Neural cell (in vitro differentiated cells): ENCODE results near the gene LHX4. TPM values are rescaled to one million over a fixed set of nuclear protein-coding genes. Genes with fewer than 3 reads are reported as not detected.
A peak's percentile ranks its signal among the peaks of the same experiment; 100 is the strongest.

ENCODE experiments used
- H2AFZ ChIP-seq: fragments of 200-600, 300-800 bp; sonication (generic), shearing (Covaris generic); 2 replicates; pipeline ENCODE4 v1.6.0; 2014; ENCODE audit warnings: low read depth, mild to moderate bottlenecking, antibody characterized with exemption, low read length, moderate library complexity
- H3F3A ChIP-seq: fragments of 200-600 bp; shearing (Covaris generic); 2 replicates; pipeline ENCODE4 v1.6.1; 2016; ENCODE audit warnings: mild to moderate bottlenecking, moderate library complexity, mixed read lengths, antibody characterized with exemption, low read length; ENCODE audit not compliant: insufficient read depth, poor library complexity, severe bottlenecking
- H3K27ac ChIP-seq: fragments of 200-600, 300-800 bp; sonication (generic), shearing (Covaris generic); 2 replicates; pipeline ENCODE4 v1.5.1; 2014; ENCODE audit warnings: mild to moderate bottlenecking, low read length, moderate library complexity
- H3K27me3 ChIP-seq: fragments of 300-800, 200-600 bp; sonication (generic), shearing (Covaris generic); 2 replicates; pipeline ENCODE4 v1.6.0; 2014; ENCODE audit warnings: mild to moderate bottlenecking, low read depth, low read length, moderate library complexity; ENCODE audit not compliant: insufficient read depth
- H3K36me3 ChIP-seq: fragments of 300-800, 200-600 bp; sonication (generic), shearing (Covaris generic); 2 replicates; pipeline ENCODE4 v1.5.1; 2014; ENCODE audit warnings: mild to moderate bottlenecking, antibody characterized with exemption, low read length, moderate library complexity; ENCODE audit not compliant: insufficient read depth
- H3K4me2 ChIP-seq: fragments of 300-800, 200-600 bp; sonication (generic), shearing (Covaris generic); 2 replicates; pipeline ENCODE4 v1.6.0; 2014; ENCODE audit warnings: mild to moderate bottlenecking, low read length
- H3K4me3 ChIP-seq: fragments of 300-800, 200-600 bp; sonication (generic), shearing (Covaris generic); 2 replicates; pipeline ENCODE4 v1.5.1; 2014; ENCODE audit warnings: mild to moderate bottlenecking, low read length, moderate library complexity
- H3K79me2 ChIP-seq: fragments of 200-600 bp; shearing (Covaris generic); replicated peaks from 2 replicates; pipeline ENCODE4 v1.6.0; 2014; ENCODE audit warnings: mild to moderate bottlenecking, low read length, moderate library complexity; ENCODE audit not compliant: insufficient read depth
- H3K9ac ChIP-seq: fragments of 300-800, 200-600 bp; sonication (generic), shearing (Covaris generic); 2 replicates; pipeline ENCODE4 v1.6.1; 2016; ENCODE audit warnings: mild to moderate bottlenecking, low read length, mixed read lengths
- H3K9me2 ChIP-seq: fragments of 200-600 bp; shearing (Covaris generic); 2 replicates; pipeline ENCODE4 v1.6.1; 2016; ENCODE audit warnings: mild to moderate bottlenecking, low read length, mixed read lengths; ENCODE audit not compliant: insufficient read depth
- H3K9me3 ChIP-seq: fragments of 200-600, 300-800 bp; sonication (generic), shearing (Covaris generic); 2 replicates; pipeline ENCODE4 v1.6.1; 2016; ENCODE audit warnings: mild to moderate bottlenecking, mixed run types, low read length, moderate library complexity, mixed read lengths
- H4K20me1 ChIP-seq: fragments of 200-600 bp; shearing (Covaris generic); 2 replicates; pipeline ENCODE4 v1.6.1; 2016; ENCODE audit warnings: mild to moderate bottlenecking, mixed run types; ENCODE audit not compliant: insufficient read depth
- EP300 ChIP-seq: fragments of 450-650 bp; conservative IDR thresholded peaks from 2 replicates; pipeline ENCODE4 v1.6.1; 2014; ENCODE audit warnings: antibody characterized with exemption, mild to moderate bottlenecking, moderate library complexity; ENCODE audit not compliant: poor library complexity, severe bottlenecking
- EZH2 ChIP-seq: fragments of 200-600, 300-800 bp; shearing (Covaris generic), sonication (generic); IDR thresholded peaks from 2 replicates; pipeline ENCODE4 v1.6.1; 2014; ENCODE audit warnings: antibody characterized with exemption, low read length, borderline replicate concordance, mild to moderate bottlenecking; ENCODE audit not compliant: insufficient read depth, poor library complexity, severe bottlenecking
- MXI1 ChIP-seq: fragments of 450-650 bp; conservative IDR thresholded peaks from 2 replicates; pipeline ENCODE4 v1.6.1; 2014; ENCODE audit warnings: antibody characterized with exemption, mild to moderate bottlenecking; ENCODE audit not compliant: poor library complexity, severe bottlenecking
- POLR2AphosphoS5 ChIP-seq: IDR thresholded peaks from 2 replicates; pipeline ENCODE4 v1.6.1; 2012
- RAD21 ChIP-seq: fragments of 450-650 bp; conservative IDR thresholded peaks from 2 replicates; pipeline ENCODE4 v1.6.1; 2014; ENCODE audit warnings: antibody characterized with exemption, mild to moderate bottlenecking, moderate library complexity
- SMC3 ChIP-seq: fragments of 450-650 bp; conservative IDR thresholded peaks from 2 replicates; pipeline ENCODE4 v1.6.1; 2014; ENCODE audit warnings: antibody characterized with exemption, mild to moderate bottlenecking, moderate library complexity; ENCODE audit not compliant: poor library complexity
- TAF1 ChIP-seq: IDR thresholded peaks from 2 replicates; pipeline ENCODE4 v1.6.1; 2012; ENCODE audit warnings: low read depth
- polyA plus RNA-seq: library from polyadenylated mRNA; depleted of rRNA; stranded (reverse); fragments of >200 nt; gene quantifications from 2 replicates; pipeline ENCODE4 v1.2.3, GENCODE V29; 2014
- TF ChIP-seq, protein P1 (sequence below): IDR thresholded peaks from 2 replicates; pipeline ENCODE4 v1.6.1; 2012; ENCODE audit warnings: borderline replicate concordance
- TF ChIP-seq, protein P2 (sequence below): fragments of 450-650 bp; IDR thresholded peaks from 2 replicates; pipeline ENCODE4 v1.5.1; 2014; ENCODE audit warnings: antibody characterized with exemption, mild to moderate bottlenecking, moderate library complexity; ENCODE audit not compliant: poor library complexity, severe bottlenecking

The LHX4 gene
- polyA plus RNA-seq, 1 donor from 2014 or later: not detected

DNA sequence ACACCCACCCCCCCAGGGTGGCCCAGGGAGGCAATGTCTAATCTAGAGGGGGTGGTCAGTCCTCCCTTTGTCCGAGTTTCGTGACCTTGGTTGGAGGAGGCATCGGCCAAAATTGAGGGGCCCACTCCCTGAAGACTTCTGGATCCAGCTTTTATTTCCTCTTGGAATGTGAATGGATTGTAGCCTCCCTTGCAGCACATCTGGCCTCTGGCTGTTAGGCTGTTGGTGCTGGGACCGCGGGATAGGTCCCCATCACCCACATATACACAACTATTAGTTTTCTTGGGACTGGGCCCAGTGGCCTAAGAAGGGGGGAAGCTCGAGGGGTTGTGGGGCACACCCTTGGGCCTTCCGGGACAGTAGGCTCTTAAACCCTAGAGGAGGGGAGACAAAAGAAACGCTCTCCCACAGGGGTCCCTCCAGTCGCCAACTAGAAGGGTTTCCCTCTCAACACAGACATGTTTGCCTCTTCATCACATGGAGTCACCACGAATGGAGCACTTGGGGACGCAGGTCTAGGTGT, 2.5 kb downstream of the LHX4 start:
- H3K36me3 ChIP-seq: no peaks in the 10 kb centered on the region
- TF ChIP-seq EP300: no peak
- no peak for TF ChIP-seq POLR2AphosphoS5
- no peak for TF ChIP-seq TAF1
- TF ChIP-seq SMC3: no peak
- TF ChIP-seq MXI1: no peak
- TF ChIP-seq, protein P1, sequence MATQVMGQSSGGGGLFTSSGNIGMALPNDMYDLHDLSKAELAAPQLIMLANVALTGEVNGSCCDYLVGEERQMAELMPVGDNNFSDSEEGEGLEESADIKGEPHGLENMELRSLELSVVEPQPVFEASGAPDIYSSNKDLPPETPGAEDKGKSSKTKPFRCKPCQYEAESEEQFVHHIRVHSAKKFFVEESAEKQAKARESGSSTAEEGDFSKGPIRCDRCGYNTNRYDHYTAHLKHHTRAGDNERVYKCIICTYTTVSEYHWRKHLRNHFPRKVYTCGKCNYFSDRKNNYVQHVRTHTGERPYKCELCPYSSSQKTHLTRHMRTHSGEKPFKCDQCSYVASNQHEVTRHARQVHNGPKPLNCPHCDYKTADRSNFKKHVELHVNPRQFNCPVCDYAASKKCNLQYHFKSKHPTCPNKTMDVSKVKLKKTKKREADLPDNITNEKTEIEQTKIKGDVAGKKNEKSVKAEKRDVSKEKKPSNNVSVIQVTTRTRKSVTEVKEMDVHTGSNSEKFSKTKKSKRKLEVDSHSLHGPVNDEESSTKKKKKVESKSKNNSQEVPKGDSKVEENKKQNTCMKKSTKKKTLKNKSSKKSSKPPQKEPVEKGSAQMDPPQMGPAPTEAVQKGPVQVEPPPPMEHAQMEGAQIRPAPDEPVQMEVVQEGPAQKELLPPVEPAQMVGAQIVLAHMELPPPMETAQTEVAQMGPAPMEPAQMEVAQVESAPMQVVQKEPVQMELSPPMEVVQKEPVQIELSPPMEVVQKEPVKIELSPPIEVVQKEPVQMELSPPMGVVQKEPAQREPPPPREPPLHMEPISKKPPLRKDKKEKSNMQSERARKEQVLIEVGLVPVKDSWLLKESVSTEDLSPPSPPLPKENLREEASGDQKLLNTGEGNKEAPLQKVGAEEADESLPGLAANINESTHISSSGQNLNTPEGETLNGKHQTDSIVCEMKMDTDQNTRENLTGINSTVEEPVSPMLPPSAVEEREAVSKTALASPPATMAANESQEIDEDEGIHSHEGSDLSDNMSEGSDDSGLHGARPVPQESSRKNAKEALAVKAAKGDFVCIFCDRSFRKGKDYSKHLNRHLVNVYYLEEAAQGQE: no peak
- TF ChIP-seq, protein P2, sequence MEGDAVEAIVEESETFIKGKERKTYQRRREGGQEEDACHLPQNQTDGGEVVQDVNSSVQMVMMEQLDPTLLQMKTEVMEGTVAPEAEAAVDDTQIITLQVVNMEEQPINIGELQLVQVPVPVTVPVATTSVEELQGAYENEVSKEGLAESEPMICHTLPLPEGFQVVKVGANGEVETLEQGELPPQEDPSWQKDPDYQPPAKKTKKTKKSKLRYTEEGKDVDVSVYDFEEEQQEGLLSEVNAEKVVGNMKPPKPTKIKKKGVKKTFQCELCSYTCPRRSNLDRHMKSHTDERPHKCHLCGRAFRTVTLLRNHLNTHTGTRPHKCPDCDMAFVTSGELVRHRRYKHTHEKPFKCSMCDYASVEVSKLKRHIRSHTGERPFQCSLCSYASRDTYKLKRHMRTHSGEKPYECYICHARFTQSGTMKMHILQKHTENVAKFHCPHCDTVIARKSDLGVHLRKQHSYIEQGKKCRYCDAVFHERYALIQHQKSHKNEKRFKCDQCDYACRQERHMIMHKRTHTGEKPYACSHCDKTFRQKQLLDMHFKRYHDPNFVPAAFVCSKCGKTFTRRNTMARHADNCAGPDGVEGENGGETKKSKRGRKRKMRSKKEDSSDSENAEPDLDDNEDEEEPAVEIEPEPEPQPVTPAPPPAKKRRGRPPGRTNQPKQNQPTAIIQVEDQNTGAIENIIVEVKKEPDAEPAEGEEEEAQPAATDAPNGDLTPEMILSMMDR: no peak
- no peak for TF ChIP-seq RAD21
- no peak for TF ChIP-seq EZH2
- no peaks in the 10 kb centered on the region for H3K9me2 ChIP-seq
- H3K27ac ChIP-seq: no peak overlapping the region
- H2AFZ ChIP-seq: no peak overlapping the region
- peaks cover 99% of the 10 kb centered on the region for H3K27me3 ChIP-seq
- H3K9me3 ChIP-seq: no peaks in the 10 kb centered on the region
- peaks cover 3% of the 10 kb centered on the region for H4K20me1 ChIP-seq
- H3K4me3 ChIP-seq: no peak overlapping the region
- no peak overlapping the region for H3K9ac ChIP-seq
- H3K79me2 ChIP-seq: no peaks in the 10 kb centered on the region
- no peak overlapping the region for H3K4me2 ChIP-seq
- no peaks in the 10 kb centered on the region for H3F3A ChIP-seq

GRCh38 chr1:180233191-180234011, 3.3 kb downstream of the LHX4 start:
- H3K9ac ChIP-seq: no peak overlapping the region
- H3K27me3 ChIP-seq: peaks cover 99% of the 10 kb centered on the region
- peaks cover 3% of the 10 kb centered on the region for H4K20me1 ChIP-seq
- H3F3A ChIP-seq: no peaks in the 10 kb centered on the region
- no peaks in the 10 kb centered on the region for H3K79me2 ChIP-seq
- H2AFZ ChIP-seq: no peak overlapping the region
- H3K36me3 ChIP-seq: no peaks in the 10 kb centered on the region
- no peak overlapping the region for H3K27ac ChIP-seq
- H3K4me3 ChIP-seq: no peak overlapping the region
- no peaks in the 10 kb centered on the region for H3K9me2 ChIP-seq
- no peak overlapping the region for H3K4me2 ChIP-seq
- H3K9me3 ChIP-seq: no peaks in the 10 kb centered on the region
- peak; percentile 89 for TF ChIP-seq EZH2
- TF ChIP-seq, protein P2: no peak
